ENCODE results near the gene ZFP64. TPM values are rescaled to one million over a fixed set of nuclear protein-coding genes. Genes with fewer than 3 reads are reported as not detected.
"Not testable (repeated sequence)": the region's sequence is repeated elsewhere in the genome, so short reads cannot be mapped to it uniquely, and the experiment has no call there.

The ZFP64 gene
- total RNA-seq, 2 experiments from 2014 or later, result 9.7 to 10.7 TPM

DNA sequence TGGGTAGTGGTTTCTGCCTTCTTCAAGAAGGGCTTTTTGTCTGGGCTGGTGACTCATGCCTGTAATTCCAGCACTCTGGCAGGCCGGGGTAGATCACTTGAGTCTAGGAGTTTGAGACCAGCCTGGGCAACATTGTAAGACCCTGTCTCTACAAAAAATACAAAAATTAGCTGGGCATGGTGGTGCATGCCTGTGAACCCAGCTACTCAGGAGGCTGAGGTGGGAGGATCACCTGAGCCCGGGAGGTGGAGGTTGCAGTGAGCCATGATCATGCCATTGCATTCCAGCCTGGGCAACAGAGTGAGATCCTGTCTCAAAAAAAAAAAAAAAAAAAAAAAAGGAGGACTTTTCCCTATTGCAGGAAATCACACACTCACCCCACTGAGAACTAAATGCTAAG is 57.9 kb downstream of the ZFP64 start:
- H3K36me3 Mint-ChIP-seq (ENCODE audit: low read depth); CTCF ChIA-PET; H3K4me1 Mint-ChIP-seq; POLR2A ChIA-PET; H3K27ac Mint-ChIP-seq; H3K4me3 Mint-ChIP-seq; DNase-seq; H3K27me3 Mint-ChIP-seq; H3K9me3 Mint-ChIP-seq: not testable (repeated sequence)

DNA sequence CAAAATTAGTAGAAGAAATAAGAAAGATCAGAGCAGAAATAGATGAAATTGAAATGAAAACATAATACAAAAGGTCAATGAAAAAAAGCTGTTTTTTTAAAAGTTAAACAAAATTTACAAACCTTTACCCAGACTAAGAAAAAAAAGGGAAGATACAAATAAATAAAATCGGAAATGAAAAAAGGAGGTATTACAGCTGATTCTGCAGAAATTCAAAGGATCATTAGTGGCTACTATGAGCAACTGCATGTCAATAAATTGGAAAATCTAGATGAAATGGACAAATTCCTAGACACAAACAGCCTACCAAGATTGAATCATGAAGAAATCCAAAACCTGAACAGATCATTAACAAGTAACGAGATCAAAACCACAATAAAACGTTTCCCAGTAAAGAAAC is 59.2 kb downstream of the ZFP64 start:
- CTCF ChIA-PET, result no interaction called here
- no peak overlapping the region for H3K4me3 Mint-ChIP-seq
- POLR2A ChIA-PET, result no interaction called here
- no peaks in the 10 kb centered on the region for H3K27me3 Mint-ChIP-seq
- H3K9me3 Mint-ChIP-seq, result no peaks in the 10 kb centered on the region
- no peak for DNase-seq
- no peaks in the 10 kb centered on the region for H3K4me1 Mint-ChIP-seq
- no peaks in the 10 kb centered on the region for H3K36me3 Mint-ChIP-seq (ENCODE audit: low read depth)
- H3K27ac Mint-ChIP-seq, result no peak overlapping the region

DNA sequence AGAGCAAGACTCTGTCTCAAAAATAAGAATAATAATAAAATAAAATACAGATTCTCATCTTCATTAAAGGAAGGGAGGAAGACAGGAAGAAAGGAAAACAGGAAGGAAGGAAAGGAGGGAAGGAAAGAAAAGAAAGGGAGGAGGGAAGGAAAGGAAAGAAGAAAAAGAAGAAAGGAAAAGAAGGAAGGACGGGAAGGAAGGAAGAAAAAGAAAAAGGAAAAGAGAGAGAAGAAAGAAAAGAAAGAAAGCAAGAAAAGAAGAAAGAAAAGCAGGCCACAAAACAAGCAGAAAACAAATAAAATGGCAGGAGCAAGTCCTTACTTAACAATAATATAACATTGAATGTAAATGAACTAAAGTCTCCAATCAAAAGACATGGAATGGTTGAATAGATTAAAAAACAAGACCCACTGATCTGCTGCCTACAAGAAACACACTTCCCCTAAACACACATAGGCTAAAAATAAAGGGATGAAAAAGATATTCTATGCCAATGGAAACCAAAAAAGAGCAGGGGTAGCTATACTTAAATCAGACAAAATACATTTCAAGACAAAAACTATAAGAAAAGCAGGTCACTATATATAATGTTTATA is 60.4 kb downstream of the ZFP64 start:
- ChIA-PET CTCF (no interaction called here), POLR2A (no interaction called here)
- no peak for DNase-seq
- Mint-ChIP-seq H3K27me3 (no peaks in the 10 kb centered on the region), H3K27ac (no peak overlapping the region), H3K4me3 (no peak overlapping the region), H3K9me3 (no peaks in the 10 kb centered on the region), H3K36me3 (ENCODE audit: low read depth) (no peaks in the 10 kb centered on the region), H3K4me1 (no peaks in the 10 kb centered on the region)

DNA sequence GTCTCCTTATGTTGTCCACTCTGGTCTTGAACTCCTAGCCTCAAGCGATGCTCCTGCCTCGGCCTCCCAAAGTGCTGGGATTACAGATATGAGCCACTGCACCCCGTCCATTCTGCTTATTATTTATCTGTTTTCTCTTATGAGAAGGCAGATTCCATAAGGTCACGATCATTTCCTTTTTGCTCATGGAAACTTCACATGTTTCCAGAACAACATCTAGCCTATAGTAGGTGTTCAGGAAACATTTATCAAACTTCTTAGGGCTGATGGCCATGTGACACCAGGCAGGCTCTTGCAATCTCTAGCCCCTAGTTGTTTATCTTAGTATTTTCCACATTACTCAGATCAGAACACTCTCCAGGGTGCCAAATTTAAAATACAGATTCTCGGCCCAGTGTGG is 61.2 kb downstream of the ZFP64 start:
- H3K4me3 Mint-ChIP-seq, result no peak overlapping the region
- POLR2A ChIA-PET, result no interaction called here
- no peaks in the 10 kb centered on the region for H3K9me3 Mint-ChIP-seq
- CTCF ChIA-PET, result no interaction called here
- DNase-seq, result no peak
- no peaks in the 10 kb centered on the region for H3K36me3 Mint-ChIP-seq (ENCODE audit: low read depth)
- H3K27me3 Mint-ChIP-seq, result no peaks in the 10 kb centered on the region
- no peak overlapping the region for H3K27ac Mint-ChIP-seq
- no peaks in the 10 kb centered on the region for H3K4me1 Mint-ChIP-seq

DNA sequence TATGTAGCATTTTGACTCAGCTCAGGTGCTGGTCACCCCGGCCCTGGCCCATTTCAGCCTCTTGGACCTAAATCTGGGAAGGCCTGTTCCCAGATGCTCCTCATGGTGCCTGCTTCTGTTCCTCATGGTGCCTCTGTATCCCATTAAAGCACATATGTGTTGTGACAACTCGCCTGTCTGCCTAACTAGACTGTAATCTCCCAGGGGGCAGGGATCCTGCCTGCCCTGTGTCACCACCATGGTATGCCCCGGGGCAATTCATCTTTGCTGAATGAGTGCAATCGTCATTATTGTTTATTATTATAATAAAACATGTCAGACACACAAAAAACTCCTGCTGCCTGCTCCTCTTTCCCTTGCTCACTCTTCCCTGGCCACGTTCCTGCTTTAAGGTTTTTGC is 62.0 kb downstream of the ZFP64 start:
- H3K27me3 Mint-ChIP-seq, result no peaks in the 10 kb centered on the region
- POLR2A ChIA-PET, result no interaction called here
- CTCF ChIA-PET, result interaction anchor here (0.6 to 2.0 kb wide), 6 partner anchors 14 to 121 kb away, joined by 3 to 9 read pairs (median 6); partner anchors contain the start of gene ZFP64
- no peaks in the 10 kb centered on the region for H3K36me3 Mint-ChIP-seq (ENCODE audit: low read depth)
- no peak overlapping the region for H3K4me3 Mint-ChIP-seq
- no peak overlapping the region for H3K27ac Mint-ChIP-seq
- DNase-seq, result no peak
- H3K9me3 Mint-ChIP-seq, result no peaks in the 10 kb centered on the region
- no peaks in the 10 kb centered on the region for H3K4me1 Mint-ChIP-seq

DNA sequence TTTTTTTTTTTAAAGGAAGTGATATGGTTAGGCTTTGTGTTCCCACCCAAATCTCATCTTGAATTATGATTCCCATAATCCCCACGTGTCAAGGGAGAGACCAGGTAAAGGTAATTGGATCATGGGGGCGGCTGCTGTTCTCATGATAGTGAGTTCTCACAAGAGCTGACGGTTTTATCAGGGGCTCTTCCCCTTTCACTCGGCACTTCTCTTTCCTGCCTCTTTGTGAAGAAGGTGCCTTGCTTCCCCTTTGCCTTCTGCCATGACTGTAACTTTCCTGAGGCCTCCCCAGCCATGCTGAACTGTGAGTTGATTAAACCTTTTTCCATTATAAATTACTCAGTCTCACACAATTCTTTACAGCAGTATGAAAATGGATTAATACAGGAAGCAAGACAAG is 64.3 kb downstream of the ZFP64 start:
- Mint-ChIP-seq H3K4me1 (no peaks in the 10 kb centered on the region), H3K9me3 (no peaks in the 10 kb centered on the region), H3K27ac (no peak overlapping the region), H3K4me3 (no peak overlapping the region), H3K27me3 (no peaks in the 10 kb centered on the region), H3K36me3 (ENCODE audit: low read depth) (no peaks in the 10 kb centered on the region)
- DNase-seq, result no peak
- POLR2A ChIA-PET, result no interaction called here
- CTCF ChIA-PET, result no interaction called here

DNA sequence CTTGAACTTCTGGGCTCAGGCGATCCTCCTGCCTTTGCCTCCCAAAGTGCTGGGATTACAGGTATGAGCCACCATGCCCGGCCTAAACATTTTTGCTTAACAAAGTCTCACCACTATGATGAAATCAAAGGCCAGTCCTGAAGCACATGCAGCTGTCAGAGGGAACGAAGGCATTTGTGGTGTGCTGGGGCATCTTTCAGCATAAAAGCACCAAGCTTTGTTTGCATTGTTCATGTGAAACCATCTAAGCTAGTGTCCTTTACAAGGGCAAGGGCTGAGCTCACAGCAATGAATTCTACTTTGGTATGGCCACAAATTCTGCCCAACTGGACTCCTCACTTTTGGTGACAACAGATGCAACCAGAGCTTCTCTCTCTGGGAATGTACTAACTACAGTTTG is 66.8 kb downstream of the ZFP64 start:
- no peaks in the 10 kb centered on the region for H3K27me3 Mint-ChIP-seq
- no peaks in the 10 kb centered on the region for H3K36me3 Mint-ChIP-seq (ENCODE audit: low read depth)
- no peaks in the 10 kb centered on the region for H3K4me1 Mint-ChIP-seq
- DNase-seq, result no peak
- CTCF ChIA-PET, result interaction anchor here (1.2 kb wide), 1 partner anchor 23 kb away, joined by 4 read pairs; no protein-coding TSS in a partner anchor
- H3K27ac Mint-ChIP-seq, result no peak overlapping the region
- H3K9me3 Mint-ChIP-seq, result no peaks in the 10 kb centered on the region
- H3K4me3 Mint-ChIP-seq, result no peak overlapping the region
- POLR2A ChIA-PET, result no interaction called here

DNA sequence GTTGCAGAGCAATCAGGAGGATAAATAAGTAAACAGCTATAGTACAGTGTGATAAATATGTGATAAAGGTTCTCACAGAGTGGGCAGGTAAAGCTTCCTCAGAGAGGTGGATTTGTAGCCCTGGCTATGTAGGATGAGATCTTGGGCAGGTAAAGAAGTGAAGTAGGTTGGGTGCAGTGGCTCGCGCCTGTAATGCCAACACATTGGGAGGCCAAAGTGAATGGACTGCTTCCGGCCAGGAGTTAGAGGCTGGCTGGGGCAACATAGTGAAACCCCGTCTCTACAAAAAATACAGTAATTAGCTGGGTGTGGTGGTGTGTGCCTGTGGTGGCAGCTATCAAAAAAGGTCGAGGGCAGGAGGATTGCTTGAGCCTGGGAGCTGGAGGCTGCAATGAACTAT is 72.9 kb downstream of the ZFP64 start:
- H3K4me3 Mint-ChIP-seq, result no peak overlapping the region
- no peaks in the 10 kb centered on the region for H3K36me3 Mint-ChIP-seq (ENCODE audit: low read depth)
- H3K4me1 Mint-ChIP-seq, result no peaks in the 10 kb centered on the region
- no peaks in the 10 kb centered on the region for H3K27me3 Mint-ChIP-seq
- ChIA-PET POLR2A (no interaction called here), CTCF (interaction anchor here (1.2 to 2.1 kb wide), 2 partner anchors 10 to 12 kb away, joined by 4 to 12 read pairs; no protein-coding TSS in a partner anchor)
- H3K27ac Mint-ChIP-seq, result no peak overlapping the region
- H3K9me3 Mint-ChIP-seq, result no peaks in the 10 kb centered on the region
- no peak for DNase-seq

DNA sequence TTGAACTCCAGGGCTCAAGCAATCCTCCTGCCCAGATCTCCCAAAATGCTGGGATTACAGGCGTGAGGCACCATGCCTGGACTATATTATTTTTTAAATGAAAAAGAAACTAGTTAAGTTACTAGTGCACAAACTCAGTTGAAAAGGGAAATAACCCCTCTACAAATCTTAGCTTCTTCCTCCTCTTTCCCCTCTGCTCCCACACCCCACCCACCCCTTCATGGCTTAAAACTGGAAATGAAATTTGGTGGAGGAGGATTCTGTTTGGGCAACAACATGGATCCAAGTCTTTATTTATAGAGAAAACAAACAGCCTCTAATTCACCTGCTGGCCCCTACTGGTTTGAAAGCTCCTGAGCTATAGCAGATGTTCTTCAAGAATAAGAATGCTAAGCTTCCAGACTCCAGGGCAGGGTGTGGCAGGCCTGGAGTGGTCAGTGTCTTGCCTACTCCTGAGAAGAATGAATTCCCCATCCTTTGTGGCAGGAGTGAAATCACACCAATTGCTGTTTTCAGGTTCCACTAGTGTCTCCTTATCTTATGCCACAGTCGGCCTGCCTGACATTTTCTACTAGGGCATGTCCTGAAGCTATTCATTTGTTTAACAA is 73.5 kb downstream of the ZFP64 start:
- POLR2A ChIA-PET, result no interaction called here
- CTCF ChIA-PET, result interaction anchor here (1.2 to 2.1 kb wide), 2 partner anchors 10 to 12 kb away, joined by 4 to 12 read pairs; no protein-coding TSS in a partner anchor
- no peaks in the 10 kb centered on the region for H3K9me3 Mint-ChIP-seq
- H3K27ac Mint-ChIP-seq, result no peak overlapping the region
- H3K4me3 Mint-ChIP-seq, result no peak overlapping the region
- no peak for DNase-seq
- no peaks in the 10 kb centered on the region for H3K27me3 Mint-ChIP-seq
- H3K4me1 Mint-ChIP-seq, result no peaks in the 10 kb centered on the region
- no peaks in the 10 kb centered on the region for H3K36me3 Mint-ChIP-seq (ENCODE audit: low read depth)

DNA sequence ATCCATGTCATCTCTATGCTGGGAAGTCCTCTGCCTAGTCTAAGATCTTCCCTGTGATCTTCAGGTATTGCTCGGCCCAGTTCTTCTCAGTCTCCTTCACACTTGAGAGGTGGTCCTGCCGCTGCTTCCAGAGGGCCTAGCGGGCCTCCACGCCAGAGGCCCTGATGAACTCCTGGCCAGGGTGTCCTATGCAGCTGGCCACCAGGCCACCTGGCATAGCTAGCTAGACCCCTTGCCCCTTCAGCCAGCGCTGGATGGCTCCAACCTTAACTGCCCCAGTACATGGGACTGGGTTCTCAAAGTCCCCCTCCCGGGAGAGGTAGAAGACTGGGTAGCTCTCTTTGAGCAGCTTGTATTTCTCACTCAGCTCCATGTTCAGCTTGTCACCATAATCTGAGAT is 81.1 kb downstream of the ZFP64 start:
- no peaks in the 10 kb centered on the region for H3K36me3 Mint-ChIP-seq (ENCODE audit: low read depth)
- peaks cover 8% of the 10 kb centered on the region for H3K27me3 Mint-ChIP-seq
- no peak for DNase-seq
- POLR2A ChIA-PET, result no interaction called here
- no peak overlapping the region for H3K4me3 Mint-ChIP-seq
- no peak overlapping the region for H3K27ac Mint-ChIP-seq
- H3K9me3 Mint-ChIP-seq, result no peaks in the 10 kb centered on the region
- H3K4me1 Mint-ChIP-seq, result peaks cover 7% of the 10 kb centered on the region
- CTCF ChIA-PET, result no interaction called here

DNA sequence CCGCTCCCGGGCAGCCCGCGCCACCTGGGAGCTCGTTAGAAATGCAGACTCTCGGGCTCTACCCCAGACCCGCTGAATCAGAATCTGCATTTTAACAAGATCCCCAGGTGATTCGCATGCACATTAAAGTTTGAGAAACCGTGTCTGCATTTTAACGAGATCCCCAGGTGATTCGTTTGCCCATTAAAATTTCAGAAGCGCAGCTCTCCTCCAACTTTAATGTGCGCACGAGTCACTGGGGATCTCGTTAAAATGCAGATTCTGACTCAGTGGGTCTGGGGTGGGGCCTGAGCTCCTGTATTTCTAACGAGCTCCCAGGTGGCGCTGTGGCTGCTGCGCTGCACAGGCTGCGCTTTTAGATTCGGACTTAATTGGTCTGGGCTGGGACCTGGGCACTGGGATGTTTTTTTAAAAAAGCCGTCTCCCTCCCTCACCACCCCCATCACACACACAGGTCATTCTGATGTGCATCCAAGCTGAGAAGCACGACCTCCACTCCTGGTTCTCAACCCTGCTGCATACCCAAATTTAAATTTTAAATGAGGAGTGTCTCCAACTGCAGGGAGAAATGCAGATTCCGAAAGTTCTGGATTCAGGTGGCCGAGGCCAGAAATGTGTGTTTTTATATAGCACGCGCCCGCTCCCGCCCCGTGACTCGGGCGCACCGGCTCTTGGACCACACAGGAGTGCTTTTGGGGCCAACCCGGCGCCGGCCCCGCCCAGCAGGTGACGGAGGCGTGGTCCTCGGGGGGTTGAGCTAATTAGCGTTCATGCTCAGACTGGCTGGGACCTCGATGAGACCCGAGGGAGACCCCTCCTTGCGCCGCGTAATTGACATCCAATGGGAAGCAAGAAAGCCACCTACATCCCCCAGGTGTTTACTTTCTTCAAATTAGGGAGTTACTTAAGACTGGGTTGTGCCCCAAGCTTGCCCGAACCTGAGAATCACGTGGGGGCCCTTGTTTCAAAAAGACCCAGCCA is 85.8 kb downstream of the ZFP64 start:
- no peak for DNase-seq
- ChIA-PET CTCF (interaction anchor here (0.7 to 1.0 kb wide), 3 partner anchors 13 to 45 kb away, joined by 3 to 6 read pairs (median 4); no protein-coding TSS in a partner anchor), POLR2A (interaction anchor here (0.7 kb wide), 1 partner anchor 12 kb away, joined by 3 read pairs; no protein-coding TSS in a partner anchor)
- peaks cover 35% of the 10 kb centered on the region for H3K27me3 Mint-ChIP-seq
- H3K27ac Mint-ChIP-seq, result no peak overlapping the region
- H3K4me3 Mint-ChIP-seq, result no peak overlapping the region
- H3K9me3 Mint-ChIP-seq, result no peaks in the 10 kb centered on the region
- peaks cover 22% of the 10 kb centered on the region for H3K4me1 Mint-ChIP-seq
- no peaks in the 10 kb centered on the region for H3K36me3 Mint-ChIP-seq (ENCODE audit: low read depth)

DNA sequence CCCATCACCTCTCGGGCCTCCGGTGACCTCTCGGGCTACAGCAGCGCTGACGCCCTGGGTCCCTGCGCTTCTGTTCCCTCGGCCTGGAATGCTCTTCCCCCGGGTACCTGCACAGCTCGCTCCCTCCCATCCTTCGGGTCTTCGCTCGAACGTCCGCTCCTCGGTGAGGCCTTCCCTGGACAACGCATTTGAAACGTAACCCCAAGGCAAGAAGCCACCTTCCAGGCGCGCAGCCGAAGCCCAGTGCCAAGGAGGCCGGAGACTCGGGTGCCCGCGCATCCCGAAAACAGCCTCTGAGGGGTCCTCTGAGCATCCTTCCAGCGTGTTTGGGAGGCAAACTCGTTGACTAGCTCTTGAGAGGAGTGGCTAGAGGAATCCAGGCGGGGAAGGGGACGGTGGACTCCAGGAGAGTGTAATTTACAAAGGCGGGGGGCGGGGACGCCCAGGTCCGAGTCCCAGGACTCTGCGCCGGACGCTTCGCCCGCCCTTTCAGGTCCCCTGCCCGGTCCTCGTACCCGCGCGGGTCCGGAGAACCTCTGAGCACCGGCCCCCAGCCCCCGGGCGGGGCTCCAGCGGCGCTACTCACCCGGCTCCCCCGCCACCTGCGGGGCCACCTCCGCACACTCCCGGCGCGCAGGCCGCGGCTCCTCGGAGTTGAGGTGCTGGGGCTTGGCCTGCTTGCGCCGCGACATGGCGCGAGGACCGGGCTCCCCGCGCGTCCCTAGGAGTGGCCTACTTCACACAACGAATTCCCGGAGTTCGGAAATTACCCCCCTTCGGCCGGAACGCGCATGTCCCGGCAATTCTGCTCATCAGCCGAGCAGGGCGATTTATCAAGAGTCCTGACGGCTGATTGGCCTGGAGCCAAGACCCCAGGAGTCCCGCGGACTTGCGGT is 86.8 kb downstream of the ZFP64 start:
- H3K9me3 Mint-ChIP-seq, result no peaks in the 10 kb centered on the region
- peaks cover 22% of the 10 kb centered on the region for H3K4me1 Mint-ChIP-seq
- H3K27ac Mint-ChIP-seq, result no peak overlapping the region
- H3K4me3 Mint-ChIP-seq, result peak overlapping the region; percentile 24
- CTCF ChIA-PET, result interaction anchor here (0.6 to 1.0 kb wide), 3 partner anchors 24 to 583 kb away, joined by 3 to 6 read pairs (median 3); no protein-coding TSS in a partner anchor
- H3K36me3 Mint-ChIP-seq (ENCODE audit: low read depth), result no peaks in the 10 kb centered on the region
- no peak for DNase-seq
- POLR2A ChIA-PET, result interaction anchor here (0.7 kb wide), 1 partner anchor 11 kb away, joined by 3 read pairs; no protein-coding TSS in a partner anchor
- peaks cover 35% of the 10 kb centered on the region for H3K27me3 Mint-ChIP-seq

Measured in activated CD4-positive, alpha-beta memory T cell treated with anti-CD3 and anti-CD28 coated beads, Interleukin-2, amount 10 ng/mL, durations not matched to agents 7 days and 5 days (primary cell).